GM19238 (cell line): ENCODE data around the gene MCTP2.

Source experiments
- DNase-seq: peaks from one replicate; pipeline ENCODE4 v3.0.0; 2011; ENCODE audit warnings: low spot score; ENCODE audit not compliant: insufficient read length

Gene MCTP2

DNA sequence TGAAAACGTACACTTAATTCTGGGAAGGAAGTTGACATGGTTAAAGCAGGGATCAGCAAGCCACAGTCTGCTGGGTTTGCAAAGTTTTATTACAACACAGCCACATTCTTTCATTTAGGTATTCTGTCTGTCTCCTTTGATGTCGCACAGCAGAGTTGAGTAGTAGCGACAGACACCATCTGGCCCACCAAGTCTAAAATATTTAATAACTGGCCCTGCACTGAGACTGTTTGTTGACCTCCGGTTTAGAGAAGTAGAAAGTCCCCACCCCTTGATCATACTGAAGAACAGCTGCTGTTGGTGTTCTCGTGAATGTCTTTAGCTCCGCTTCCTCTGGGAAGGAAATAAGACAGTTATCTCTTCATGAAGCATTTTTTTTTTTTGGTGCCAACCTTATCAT lies 66.2 kb downstream of the MCTP2 start:
- no peak for DNase-seq

DNA sequence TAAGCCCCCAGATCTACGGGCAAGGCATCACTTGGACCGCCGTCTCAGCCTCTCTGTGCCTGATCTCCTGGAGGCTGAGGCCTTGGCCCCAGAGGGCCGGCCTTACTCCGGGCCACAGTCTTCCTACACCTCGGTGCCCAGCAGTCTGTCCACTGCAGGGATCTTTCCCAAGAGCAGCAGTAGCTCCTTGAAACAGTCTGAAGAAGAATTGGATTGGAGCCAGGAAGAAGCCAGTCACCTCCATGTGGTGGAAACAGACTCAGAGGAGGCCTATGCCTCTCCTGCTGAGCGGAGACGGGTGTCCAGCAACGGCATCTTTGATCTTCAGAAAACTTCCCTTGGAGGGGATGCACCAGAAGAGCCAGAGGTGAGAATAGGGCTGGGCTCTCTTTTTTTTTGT lies 67.0 kb downstream of the MCTP2 start:
- DNase-seq, result no peak

DNA sequence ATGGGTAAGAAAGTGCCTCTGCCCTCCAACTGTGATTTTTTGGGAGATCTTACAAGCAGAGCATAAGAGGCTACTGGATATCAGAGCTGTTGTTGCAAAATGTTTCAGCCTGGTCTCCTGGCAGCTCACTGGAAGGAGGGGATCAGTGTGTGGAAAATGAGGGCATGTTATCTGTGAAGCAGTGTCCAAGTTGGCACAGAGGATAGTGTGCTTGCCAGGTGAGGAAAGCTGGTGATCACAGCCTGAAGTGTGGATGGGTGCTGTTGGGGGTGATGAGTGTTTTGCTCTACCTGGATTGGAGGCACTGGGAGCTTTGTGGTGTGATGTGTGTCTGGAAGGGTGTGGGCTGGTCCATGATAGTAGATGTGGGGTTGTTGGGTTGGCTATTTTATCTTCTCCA lies 69.3 kb downstream of the MCTP2 start:
- DNase-seq, result no peak

DNA sequence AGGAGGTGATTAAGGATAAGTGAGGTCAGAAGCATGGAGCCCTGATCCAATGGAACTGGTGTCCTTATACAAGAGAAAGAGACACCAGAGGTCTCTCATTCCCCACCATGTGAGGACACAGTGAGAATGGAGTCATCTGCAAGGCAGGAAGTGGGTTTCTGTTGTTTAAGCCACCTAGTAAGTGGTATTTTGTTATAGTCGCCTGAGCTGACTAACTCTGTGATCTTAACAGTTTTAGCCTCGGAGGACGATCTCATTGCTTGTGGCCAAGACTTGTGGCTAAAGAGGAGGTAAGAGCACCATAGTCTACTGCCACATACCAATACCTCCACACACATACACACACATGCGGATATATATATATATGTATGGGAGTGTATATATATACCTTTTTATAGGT lies 73.8 kb downstream of the MCTP2 start:
- DNase-seq, result no peak

DNA sequence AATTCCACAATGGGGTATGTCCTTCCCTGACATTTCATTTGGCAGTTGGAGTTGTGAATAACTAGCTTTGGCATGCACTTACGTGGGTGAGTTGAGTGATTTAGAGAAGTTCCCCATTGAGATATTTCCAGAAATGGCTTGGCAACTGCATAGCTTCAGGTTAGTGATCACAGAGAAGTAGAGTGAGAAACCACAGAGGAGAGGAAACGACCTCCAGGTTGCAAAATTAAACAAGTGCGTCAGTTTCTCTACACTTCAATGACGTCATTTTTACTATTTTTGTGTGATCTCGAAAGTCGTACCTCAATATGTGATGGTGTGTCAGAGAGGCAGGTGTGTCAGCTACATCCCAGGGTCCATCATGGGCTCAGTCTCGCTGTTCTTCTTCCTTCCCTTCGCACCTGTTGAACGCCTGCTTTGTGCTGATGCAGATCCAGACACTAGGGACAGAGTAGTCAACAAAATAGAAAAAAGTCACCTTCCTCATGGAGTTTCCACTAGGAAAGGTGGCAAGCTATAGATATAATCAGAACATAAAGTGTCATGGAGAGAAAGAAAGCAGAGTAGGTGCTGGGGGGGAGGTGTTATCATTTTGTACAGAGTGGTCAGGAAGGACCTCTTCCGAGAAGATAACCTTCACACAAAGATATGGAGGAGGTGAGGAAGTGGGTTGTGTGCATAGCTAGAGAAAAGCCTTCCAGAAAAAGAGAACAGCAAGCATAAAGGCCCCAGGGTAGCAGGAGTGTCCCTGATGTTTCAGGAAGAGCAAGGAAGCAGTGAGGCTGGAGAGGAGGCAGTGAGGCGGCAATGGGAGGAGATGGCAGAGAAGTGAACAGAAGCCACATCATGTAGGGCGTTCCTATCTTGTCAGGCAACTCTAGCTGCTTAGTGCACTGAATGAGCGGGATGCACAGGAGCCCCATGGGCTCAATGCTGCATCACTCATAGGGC lies 75.6 kb downstream of the MCTP2 start:
- peak; percentile 15 for DNase-seq

DNA sequence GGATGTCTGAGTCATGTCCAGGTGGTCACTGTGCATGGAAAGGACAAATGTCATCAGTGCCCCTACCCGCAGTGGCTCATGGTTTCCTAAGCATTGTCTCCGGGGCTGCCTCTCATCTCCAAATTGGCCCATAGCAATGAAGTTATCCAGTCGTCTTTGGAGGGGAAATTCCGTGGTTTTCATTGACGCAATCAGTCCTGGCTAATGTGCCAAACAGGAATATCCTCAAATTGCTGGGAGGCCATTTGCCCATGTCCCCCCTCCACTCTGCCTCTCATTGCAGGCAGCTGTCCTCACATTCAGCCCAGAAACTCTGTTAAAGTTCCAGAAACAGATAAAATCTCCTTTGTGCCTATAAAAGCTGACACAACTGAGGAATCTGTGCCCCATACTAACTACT lies 81.6 kb downstream of the MCTP2 start:
- no peak for DNase-seq

DNA sequence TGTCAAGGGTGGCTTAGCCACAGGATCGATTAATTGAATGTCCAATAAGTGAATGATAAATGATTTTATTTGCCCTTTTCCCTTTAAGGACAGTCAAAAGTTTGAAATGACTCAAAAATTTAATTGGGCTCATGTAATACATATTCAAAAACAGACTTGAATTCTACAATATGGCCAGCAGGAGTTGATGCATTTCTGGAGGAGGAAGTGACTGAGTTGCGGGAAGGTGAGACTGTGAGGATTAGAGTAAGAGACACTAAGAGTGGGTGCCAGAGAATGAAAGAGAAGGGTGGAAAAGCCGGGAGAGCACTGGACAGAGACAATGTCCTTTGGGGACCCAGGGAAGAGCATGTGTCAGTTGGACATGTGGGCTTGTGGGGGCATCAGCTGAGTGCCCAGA lies 83.3 kb downstream of the MCTP2 start:
- no peak for DNase-seq

DNA sequence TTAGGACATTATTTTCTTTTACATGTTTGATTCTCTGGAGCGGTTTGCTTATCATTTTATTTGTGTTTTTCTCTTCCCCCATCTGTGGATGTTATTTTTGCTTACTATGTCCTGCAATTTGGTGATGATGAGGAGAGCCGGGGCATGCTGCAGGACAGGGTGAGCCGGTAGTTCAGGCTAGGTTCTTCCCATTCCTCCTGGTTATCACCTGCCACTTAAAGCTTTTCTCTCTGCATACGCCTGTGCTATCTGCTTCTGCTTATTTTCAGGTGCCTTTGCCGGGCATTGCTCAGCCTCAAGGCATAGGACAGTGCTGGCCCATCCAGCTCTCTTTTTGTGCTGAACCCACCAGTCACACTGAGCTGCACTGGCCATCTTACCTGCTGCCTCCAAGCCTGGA lies 85.8 kb downstream of the MCTP2 start:
- DNase-seq, result no peak

DNA sequence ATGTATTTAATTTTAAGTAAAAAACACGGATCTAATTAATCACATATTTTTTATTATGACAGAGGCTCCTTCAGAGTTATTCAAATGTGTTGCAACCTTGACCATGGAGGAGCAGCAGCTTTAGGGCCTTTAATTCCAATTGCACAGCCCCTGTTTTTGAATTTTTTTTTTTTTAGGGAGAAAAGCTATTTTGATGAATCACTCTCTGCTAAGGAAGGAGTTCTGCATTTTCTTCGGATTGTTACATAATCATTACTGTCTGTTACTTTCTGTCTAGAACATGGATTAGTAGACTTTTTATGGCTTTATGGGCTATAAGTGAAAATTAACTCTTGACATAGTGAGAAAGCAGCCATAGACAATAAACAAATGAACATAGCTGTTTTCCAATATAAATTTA lies 90.8 kb downstream of the MCTP2 start:
- no peak for DNase-seq

DNA sequence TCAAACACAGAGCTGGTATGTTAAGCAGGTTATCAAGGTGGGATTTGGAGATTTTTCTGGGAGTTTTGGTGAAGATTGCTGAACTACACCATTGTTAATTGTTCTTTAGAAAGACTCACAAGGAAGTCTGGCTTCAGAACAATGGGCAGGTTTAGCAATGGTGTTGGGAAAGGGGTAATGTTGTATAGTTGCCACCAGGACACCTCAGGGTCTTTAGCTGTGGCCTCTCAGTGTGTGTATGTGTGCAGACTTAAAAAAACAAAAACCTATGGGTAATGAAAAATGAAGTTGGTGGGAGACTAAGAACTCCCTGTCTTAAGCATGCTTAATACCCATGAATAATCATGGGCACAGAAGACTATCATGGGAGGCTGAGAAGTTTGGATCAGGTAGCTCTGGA lies 91.7 kb downstream of the MCTP2 start:
- no peak for DNase-seq

DNA sequence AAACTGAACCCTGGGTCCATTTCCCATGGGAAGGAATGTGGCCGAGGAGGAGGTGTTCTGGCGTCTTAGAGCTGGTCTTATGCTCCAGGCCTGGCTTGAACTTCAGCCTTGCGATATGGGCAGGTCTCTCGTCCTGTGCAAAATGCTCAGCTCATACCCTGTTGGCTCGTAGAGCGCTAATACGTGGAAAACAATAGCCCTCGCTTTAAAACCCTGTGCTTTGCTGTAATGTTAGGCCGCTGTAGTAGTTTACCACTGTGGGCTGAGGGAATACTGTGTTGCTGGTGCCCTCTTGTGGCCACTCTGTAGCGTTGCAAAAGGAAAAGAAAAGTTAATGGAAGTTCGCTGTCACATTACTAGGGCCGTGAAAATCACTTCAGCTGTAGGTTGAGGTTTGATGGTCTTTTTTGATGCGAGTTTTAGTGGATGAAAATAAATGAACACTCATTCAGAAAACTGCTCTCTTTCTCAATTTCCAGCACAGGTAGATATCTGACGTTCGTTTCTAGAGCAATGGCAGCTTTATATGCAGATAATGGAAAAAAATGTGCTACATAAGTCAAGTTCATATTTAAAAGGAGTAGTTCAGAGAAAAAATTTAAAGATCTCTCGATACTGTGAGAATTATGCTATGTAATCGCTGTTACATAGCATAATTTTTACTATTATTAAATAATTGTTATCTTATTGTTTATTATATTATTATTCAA lies 92.9 kb downstream of the MCTP2 start:
- DNase-seq, result peak; percentile 22

DNA sequence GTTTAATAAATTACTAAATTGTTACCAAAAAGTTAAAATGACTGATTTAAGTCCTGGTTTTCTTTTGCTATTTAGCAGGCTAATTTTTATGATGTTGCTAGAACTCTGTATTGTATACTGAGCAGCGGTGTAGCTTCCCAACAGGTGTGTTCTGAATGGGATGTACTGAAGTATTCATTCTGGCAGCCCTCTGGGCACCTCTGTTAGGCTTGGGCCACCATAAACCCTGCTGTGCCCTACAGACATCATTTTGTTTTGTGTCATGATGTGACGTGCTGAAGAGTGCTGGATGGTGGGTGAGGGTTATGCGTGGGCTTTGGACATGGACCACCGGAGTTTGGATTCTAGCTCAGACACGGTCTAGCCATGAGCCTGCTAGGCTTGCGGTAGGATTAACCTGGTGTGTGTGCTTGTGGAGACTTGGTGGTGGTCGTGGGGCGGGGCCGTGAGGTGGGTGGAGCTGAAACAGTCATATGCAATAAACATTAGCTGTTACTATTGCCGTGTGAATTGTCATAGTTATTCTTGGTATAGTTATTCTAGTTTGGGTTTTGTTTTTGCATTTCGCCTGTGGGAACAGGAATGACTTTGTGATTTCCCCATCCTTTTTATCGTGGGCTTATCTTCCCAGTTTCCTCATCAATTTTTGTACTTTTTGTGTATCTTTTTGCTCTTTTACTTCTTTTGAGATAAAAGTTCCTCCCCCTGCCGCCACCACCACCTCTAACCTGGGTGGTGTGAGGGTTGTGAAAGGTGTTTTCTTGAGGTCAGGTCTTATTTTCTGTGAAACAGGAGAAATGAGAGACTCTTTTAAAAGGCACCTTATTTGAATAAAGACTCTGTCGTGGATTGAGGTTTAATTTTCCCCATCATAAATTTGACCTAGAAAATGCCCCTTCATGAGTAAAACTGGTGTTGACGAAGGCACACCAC lies 93.7 kb downstream of the MCTP2 start:
- no peak for DNase-seq

DNA sequence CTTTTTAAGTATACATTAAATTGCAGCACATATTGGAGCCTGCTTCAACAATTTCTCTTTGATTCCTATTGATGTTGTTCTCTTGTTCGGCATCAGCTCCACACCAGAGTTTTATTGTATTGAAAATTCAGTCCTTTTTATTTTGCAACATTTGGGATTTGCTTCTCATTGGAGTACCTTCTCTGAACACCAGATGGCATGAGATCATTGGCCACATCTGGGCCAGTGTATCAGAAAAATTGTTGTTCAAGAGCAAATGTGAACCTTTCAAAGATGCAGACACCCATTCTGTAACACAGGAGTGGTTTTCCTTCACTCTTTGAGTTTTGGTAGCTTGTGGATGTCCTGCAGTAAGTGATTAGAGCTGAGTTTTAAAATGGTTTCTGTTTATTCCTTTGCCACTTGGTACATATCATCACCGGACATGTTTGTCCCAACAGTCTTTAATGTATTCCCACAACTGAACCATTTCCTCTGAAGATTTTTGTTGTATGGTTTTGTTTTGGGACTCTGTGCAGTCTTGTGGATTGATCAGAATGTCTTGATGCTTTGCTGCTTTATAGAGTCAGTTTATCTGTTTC lies 96.1 kb downstream of the MCTP2 start:
- no peak for DNase-seq

DNA sequence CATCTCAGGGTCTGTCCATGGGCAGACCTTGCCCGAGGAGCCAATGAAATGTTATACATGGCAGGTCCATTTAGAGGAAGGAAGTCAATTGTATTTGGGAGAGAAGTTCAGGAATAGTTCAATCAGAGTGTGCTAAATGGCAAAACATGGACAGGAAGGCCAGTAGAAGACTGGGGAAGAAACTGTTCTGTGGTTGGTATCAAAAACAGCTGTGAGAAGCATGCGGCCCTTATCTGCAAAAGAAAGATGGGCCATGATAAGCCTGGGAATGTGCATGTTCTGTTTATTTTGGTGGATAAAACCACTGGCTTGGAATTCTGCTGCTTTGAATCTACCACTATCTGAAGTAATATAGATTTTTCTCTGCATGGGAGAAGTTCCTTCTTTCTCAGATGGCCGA lies 100.4 kb downstream of the MCTP2 start:
- no peak for DNase-seq

DNA sequence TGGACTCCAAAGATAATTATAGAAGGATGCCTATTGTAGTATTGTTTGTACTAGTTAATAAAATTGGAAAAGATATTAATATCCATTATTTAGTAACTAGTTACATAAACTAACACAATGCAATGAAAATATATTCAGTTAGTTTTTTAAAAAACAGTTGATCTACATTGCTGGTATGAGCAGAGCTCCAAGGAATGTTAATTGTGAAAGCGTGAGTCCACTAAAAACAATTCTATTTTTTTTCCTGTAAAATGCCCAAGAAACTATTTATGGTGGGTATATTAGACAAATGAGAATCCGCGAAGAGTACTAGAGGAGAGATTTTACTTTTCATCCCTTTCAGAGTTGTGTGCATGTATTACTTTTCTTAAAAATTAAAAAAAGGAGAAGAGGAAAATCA lies 104.3 kb downstream of the MCTP2 start:
- no peak for DNase-seq

DNA sequence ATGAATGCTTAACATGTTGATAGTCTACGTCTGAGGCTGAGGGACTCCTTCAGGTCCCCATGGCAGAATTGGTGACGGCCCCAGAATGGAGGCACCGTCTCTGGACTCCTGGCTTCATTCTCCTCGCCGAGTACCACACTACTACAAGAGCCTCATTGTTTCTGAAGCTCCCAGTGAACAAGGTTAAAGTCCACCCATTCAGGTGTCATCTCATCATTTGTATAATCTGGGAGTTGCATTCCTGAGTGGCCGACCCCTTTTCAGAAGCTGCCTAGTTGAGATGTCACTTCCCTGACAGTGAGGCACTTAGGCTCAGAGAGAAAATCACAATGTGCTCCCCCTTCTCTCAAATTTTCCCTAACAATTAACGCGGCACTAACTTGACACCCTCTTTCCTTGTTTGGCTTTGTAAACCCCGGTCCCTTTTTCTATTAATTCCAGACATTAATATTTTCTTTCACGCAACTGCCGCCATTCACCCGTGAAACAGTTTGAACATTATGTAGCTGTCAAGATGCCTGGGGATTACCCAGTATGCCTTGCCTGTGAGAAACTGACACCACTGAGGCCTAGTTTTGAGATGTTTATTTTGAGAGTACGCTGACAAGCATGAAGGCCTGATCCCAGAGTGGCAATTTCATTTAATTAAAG lies 105.6 kb downstream of the MCTP2 start:
- DNase-seq, result no peak

DNA sequence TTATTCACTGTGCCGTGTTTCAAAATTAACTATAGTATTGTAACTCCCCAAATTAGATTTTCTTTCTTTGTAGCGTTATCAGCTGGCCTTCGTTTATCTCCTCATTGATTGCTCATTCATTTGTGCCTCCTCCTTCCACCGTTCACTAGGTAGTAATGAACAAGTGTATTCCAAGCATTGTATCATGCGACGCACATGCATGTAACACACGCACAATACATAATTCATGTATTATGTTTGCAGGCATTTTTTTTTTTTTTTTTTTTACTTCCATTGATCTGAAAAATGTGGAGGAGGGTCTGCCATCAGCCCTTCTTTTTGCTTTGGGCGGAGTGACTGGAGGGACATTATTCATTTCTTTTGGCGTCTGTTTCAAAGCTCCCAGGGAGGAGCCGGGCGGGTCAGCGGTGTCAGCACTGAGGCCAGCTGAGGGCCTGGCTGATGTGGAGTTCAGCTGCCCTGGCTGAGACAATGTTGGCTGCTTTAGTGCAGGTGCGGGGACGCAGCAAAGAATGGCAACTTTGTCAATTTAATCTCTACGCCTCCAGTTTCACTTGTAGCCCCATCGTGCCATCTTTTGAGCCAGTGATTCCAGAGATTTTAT lies 107.0 kb downstream of the MCTP2 start:
- DNase-seq, result no peak

DNA sequence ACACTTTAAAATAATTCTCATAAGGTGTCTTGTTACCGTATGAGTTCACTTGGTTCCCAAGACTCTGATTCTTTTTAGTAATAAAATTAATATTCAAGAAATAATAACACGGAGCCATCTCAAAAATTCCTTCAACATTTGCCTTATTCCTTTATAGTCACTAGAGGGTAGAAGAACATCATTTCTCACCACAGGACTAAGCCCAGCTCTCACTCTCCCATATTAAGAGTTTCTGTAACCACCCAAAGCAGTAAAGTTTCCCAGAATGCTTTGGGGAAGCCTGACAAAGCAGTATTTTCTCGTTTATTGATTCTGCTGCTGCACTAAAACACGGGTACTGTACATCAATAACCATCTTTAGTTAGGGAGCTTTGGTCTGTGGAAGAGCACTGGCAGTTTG lies 114.9 kb downstream of the MCTP2 start:
- DNase-seq, result no peak

DNA sequence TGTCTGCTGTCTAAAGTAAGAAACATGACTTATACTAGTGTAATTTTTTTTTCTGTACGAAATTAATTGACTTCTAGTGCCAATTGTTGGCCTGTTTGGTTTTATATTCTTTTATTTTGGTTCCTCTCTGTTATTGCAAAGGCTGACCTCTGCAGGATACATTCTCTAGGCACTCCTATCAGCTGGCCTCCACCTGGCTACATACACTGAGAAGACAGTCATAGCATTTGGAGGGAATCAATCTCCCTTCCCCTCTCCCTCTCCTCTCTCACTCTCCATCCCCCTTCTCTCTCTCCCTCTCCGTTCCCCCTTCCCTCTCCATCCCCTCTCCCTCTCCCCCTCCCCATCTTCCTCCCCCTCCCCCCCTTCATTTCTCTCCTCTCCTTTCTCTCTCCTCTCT lies 116.7 kb downstream of the MCTP2 start:
- no peak for DNase-seq

DNA sequence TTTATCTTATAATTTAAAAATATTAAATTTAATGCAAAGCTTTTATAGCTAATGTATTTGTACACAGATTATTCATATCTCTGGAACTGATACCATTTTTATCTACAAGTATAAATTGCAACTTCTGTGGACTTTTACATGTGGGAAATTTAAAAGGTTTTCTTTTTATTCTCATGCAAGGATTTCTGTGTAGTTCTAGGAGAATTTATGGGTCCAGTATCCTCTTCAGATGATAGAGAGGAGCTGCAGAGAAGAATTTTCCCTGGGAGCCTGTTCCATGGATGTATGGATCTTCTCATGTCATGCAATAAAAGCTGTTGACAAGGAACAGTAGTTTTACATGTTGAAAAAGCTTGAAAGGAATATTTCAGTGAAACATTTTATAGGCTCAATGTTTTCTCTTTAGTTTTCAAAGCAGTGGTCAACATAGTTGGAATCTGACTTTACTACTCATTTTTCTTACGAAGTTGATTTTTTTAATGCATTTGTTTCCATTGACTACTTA lies 119.7 kb downstream of the MCTP2 start:
- DNase-seq, result no peak
